Measurements from ENCODE around the gene RPA3.

DNA sequence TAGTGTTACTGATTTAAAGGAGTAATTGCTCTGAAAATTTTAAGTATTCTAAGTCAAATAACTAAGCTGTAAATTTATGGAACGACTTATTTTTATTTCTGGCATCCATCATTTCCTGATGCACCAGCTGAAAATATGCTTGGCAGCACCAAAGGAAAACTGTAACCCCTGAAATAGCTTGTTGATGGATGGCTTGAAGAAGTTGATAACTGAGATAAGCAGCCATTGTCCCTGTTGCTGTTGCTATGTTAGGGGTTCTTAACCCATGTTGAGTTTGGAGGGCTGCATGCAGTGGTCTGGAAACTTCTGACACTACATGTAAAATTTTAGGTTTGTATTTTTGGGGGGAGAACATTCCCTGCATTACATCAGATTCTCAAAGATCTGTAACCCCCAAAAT is 30.6 kb downstream of the RPA3 start:
- TF ChIP-seq CTCF (IDR thresholded peaks at IDR 0.05): no peak
- TF ChIP-seq POLR2A (IDR thresholded peaks at IDR 0.05): no peak
